GM19395 (cell line): Measurements from ENCODE around the gene PCID2.

ENCODE experiments used
- ATAC-seq: cut with Tn5 transposase; IDR thresholded peaks from one replicate; pipeline ENCODE4 v1.9.1; 2021; ENCODE audit warnings: mild to moderate bottlenecking, moderate library complexity; ENCODE audit not compliant: unreplicated experiment

Gene PCID2

GRCh38 chr13:113135281-113135760, 73.1 kb downstream of the PCID2 start:
- ATAC-seq = no peak

- no peak for ATAC-seq
These were observed 78.3 kb downstream of the PCID2 start for GRCh38 chr13:113129921-113130750.

GRCh38 chr13:113129480-113129879, 79.0 kb downstream of the PCID2 start:
- no peak for ATAC-seq
